ENCODE measurements around the gene DQX1.
A peak's percentile ranks its signal among the peaks of the same experiment; 100 is the strongest.
"Not testable (repeated sequence)": the region's sequence is repeated elsewhere in the genome, so short reads cannot be mapped to it uniquely, and the experiment has no call there.

DQX1 gene

GRCh38 chr2:74471332-74472065 is 54.5 kb downstream of the DQX1 start:
- peaks cover 5% of the 10 kb centered on the region for H3K36me3 ChIP-seq (ENCODE audit: control insufficient read depth, insufficient read depth, low read length)
- H3K4ac ChIP-seq (ENCODE audit: low read depth, low read length): no peak overlapping the region
- H3K18ac ChIP-seq (ENCODE audit: low read length): no peak overlapping the region
- H3K23ac ChIP-seq (ENCODE audit: low read length): no peak overlapping the region
- H2BK120ac ChIP-seq (ENCODE audit: low read depth, low read length): no peak overlapping the region
- H3K9ac ChIP-seq (ENCODE audit: low read length): peak overlapping the region; percentile 97
- H3K56ac ChIP-seq (ENCODE audit: low read length): peak overlapping the region; percentile 100
- no peak overlapping the region for H2BK15ac ChIP-seq (replicated peaks; ENCODE audit: low read depth)
- H2AK5ac ChIP-seq (ENCODE audit: low read length): no peak overlapping the region
- no peak overlapping the region for H4K8ac ChIP-seq (ENCODE audit: low read depth, low read length)
- H3K79me1 ChIP-seq (ENCODE audit: low read length): no peaks in the 10 kb centered on the region
- no peaks in the 10 kb centered on the region for H3K4me1 ChIP-seq (ENCODE audit: control insufficient read depth, low read depth, low read length)
- H3K79me2 ChIP-seq (ENCODE audit: control insufficient read depth, insufficient read depth, low read length): no peaks in the 10 kb centered on the region
- H3K4me2 ChIP-seq (ENCODE audit: low read length): peak overlapping the region; percentile 69
- H3K27me3 ChIP-seq (ENCODE audit: insufficient read depth, low read length, poor library complexity): no peaks in the 10 kb centered on the region
- no peak overlapping the region for H2BK5ac ChIP-seq (ENCODE audit: low read length)
- H4K5ac ChIP-seq (ENCODE audit: low read length): no peak overlapping the region
- no peak for DNase-seq
- no CpG with 5 or more reads among the region's 16 CpGs for WGBS (ENCODE audit: extremely low coverage, insufficient coverage, low lambda C conversion rate)
- peak overlapping the region; percentile 78 for H3K27ac ChIP-seq (ENCODE audit: low read depth, low read length)
- H3K4me3 ChIP-seq (ENCODE audit: low read length): peak overlapping the region; percentile 94

GRCh38 chr2:74470742-74471141 is 55.3 kb downstream of the DQX1 start:
- not testable (repeated sequence) for H4K8ac ChIP-seq (ENCODE audit: low read depth, low read length); H2BK120ac ChIP-seq (ENCODE audit: low read depth, low read length); H4K5ac ChIP-seq (ENCODE audit: low read length); H3K36me3 ChIP-seq (ENCODE audit: control insufficient read depth, insufficient read depth, low read length); DNase-seq; H3K27ac ChIP-seq (ENCODE audit: low read depth, low read length); H3K79me1 ChIP-seq (ENCODE audit: low read length); H3K4me2 ChIP-seq (ENCODE audit: low read length); H3K4ac ChIP-seq (ENCODE audit: low read depth, low read length); H3K27me3 ChIP-seq (ENCODE audit: insufficient read depth, low read length, poor library complexity); H3K4me1 ChIP-seq (ENCODE audit: control insufficient read depth, low read depth, low read length); H2BK5ac ChIP-seq (ENCODE audit: low read length); H3K18ac ChIP-seq (ENCODE audit: low read length); H2AK5ac ChIP-seq (ENCODE audit: low read length); H3K23ac ChIP-seq (ENCODE audit: low read length); H3K9ac ChIP-seq (ENCODE audit: low read length); H3K79me2 ChIP-seq (ENCODE audit: control insufficient read depth, insufficient read depth, low read length); H3K56ac ChIP-seq (ENCODE audit: low read length); H2BK15ac ChIP-seq (replicated peaks; ENCODE audit: low read depth); H3K4me3 ChIP-seq (ENCODE audit: low read length)
- WGBS (ENCODE audit: extremely low coverage, insufficient coverage, low lambda C conversion rate): no CpG with 5 or more reads among the region's 12 CpGs

Measured in mesendoderm (in vitro differentiated cells).